BJ (cell line): ENCODE measurements around the gene NOL3. TPM values are rescaled to one million over a fixed set of nuclear protein-coding genes. Genes with fewer than 3 reads are reported as not detected.

ENCODE experiments used
- CTCF ChIA-PET: fragments of 350-600 bp; formaldehyde crosslinking; extraction: SDS; loops from one replicate; lab custom pipeline; 2021; ENCODE audit warnings: antibody characterized with exemption, inconsistent platforms; lab: Yijun Ruan, JAX
- POLR2A ChIA-PET: fragments of 300-600 bp; sonication (Branson Sonifier 250); formaldehyde crosslinking; extraction: SDS; loops from one replicate; lab custom pipeline; 2021; ENCODE audit warnings: antibody characterized with exemption; lab: Charles Lee
- DNase-seq: peaks from one replicate; pipeline ENCODE4 v3.0.0-alpha.2; 2011; ENCODE audit warnings: low read depth
- H3K27me3 ChIP-seq: 2 replicates; pipeline ENCODE4 v1.6.0; 2011; ENCODE audit warnings: low read length; ENCODE audit not compliant: control insufficient read depth, insufficient read depth
- H3K36me3 ChIP-seq: 2 replicates; pipeline ENCODE4 v1.5.1; 2011; ENCODE audit warnings: low read length; ENCODE audit not compliant: control insufficient read depth, insufficient read depth
- H3K4me3 ChIP-seq: 2 replicates; pipeline ENCODE4 v1.5.1; 2011; ENCODE audit warnings: low read depth, mild to moderate bottlenecking, control low read depth, low read length
- polyA plus RNA-seq: library from polyadenylated mRNA; depleted of rRNA; stranded (reverse); fragments of >200 nt; gene quantifications from 2 replicates; pipeline ENCODE4 v1.2.3, GENCODE V29; 2011
- TF ChIP-seq, protein P1 (sequence below): IDR thresholded peaks from 2 replicates; pipeline ENCODE4 v1.5.1; 2011; ENCODE audit warnings: low read depth, mild to moderate bottlenecking, control low read depth, inconsistent platforms, low read length, moderate library complexity; ENCODE audit not compliant: insufficient read depth

Gene NOL3
- polyA plus RNA-seq, 1 experiment: 14.7 TPM

DNA sequence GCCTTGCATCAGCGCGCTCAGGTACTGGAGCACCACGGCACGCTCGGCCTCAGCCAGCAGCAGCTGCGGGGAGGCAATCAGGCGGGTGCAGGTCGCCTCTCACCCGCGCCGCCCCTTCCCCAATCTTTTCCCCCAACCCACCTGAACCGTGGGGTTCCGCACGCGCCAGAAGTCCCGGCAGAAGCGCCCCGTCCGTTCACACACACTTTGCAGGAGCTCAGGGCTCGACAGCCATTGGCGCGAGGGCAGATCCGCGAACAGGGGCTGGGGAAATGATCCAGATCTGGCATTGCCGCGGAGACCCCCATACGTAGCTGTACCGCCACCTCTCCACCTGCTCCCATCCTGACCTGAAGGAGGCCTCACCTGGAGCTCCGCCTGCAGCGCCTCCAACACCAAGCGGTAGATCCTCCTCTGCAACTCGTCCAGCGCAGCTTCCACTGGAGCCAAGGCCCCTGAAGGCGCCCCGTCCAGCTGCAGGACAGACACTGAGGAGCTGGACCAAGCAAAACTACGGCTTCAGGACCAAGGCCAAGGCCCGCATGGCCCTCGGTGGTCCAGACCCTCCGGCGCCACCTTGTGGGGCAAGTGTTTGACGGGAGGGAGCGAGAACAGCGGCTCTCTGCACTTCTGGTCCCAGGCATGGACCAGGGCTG, 14.8 kb downstream of the NOL3 start:
- ChIA-PET CTCF (interaction anchor here (0.7 to 3.1 kb wide), 35 partner anchors 10 to 305 kb away, joined by 3 to 26 read pairs (median 4); partner anchors contain the start of genes B3GNT9, CES3, CES4A and NOL3), POLR2A (no interaction called here)
- H3K36me3 ChIP-seq: no peaks in the 10 kb centered on the region
- no peaks in the 10 kb centered on the region for H3K27me3 ChIP-seq
- TF ChIP-seq, protein P1, sequence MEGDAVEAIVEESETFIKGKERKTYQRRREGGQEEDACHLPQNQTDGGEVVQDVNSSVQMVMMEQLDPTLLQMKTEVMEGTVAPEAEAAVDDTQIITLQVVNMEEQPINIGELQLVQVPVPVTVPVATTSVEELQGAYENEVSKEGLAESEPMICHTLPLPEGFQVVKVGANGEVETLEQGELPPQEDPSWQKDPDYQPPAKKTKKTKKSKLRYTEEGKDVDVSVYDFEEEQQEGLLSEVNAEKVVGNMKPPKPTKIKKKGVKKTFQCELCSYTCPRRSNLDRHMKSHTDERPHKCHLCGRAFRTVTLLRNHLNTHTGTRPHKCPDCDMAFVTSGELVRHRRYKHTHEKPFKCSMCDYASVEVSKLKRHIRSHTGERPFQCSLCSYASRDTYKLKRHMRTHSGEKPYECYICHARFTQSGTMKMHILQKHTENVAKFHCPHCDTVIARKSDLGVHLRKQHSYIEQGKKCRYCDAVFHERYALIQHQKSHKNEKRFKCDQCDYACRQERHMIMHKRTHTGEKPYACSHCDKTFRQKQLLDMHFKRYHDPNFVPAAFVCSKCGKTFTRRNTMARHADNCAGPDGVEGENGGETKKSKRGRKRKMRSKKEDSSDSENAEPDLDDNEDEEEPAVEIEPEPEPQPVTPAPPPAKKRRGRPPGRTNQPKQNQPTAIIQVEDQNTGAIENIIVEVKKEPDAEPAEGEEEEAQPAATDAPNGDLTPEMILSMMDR: peak; percentile 93
- no peak for DNase-seq
- H3K4me3 ChIP-seq: no peak overlapping the region

DNA sequence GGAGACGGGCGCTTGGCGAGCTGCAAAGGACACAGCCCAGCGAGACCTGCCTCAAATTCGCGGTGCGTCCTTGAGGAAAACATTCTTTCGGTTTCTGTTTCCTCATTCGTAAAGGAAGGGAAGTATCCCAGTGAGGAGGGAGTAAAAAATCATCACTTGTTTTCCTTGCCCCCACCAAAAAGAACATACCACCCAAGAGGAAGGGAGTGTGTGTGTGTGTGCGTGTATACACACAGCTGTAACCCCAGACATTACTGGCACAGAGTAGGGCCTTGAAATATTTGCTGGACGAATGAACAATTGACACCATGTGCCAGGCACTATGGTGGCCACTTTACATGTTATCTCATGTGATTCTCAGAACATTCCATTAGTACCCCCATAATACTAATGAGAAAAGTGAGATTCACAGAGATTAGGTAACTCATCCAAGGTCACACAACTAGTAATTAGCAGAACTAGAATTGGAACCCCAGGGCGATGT, 15.4 kb downstream of the NOL3 start:
- TF ChIP-seq, protein P1: no peak
- no peak for DNase-seq
- H3K4me3 ChIP-seq: no peak overlapping the region
- no peaks in the 10 kb centered on the region for H3K36me3 ChIP-seq
- ChIA-PET CTCF (interaction anchor here (0.8 to 3.1 kb wide), 34 partner anchors 9 to 304 kb away, joined by 3 to 26 read pairs (median 4); partner anchors contain the start of genes B3GNT9, CES3, CES4A and NOL3), POLR2A (no interaction called here)
- no peaks in the 10 kb centered on the region for H3K27me3 ChIP-seq

DNA sequence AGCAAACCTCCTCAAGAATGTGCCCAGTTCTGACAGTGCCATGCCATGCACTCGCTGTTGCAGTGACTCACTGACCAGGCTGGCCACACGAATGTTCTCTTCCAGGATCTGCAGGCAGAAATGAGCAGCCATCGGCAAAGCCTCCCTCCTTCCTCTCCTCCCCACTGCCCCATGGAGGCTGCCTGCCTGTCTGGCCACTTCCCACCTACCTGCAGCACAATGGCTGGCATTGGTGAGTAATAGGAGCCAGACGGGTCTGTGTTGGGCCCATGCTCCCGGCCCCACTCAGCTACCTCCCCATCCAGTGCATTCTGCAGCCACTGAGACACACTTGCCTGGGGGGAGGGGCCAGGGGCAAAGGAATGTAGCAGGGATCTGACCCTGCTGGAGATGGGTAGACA, 16.2 kb downstream of the NOL3 start:
- POLR2A ChIA-PET: no interaction called here
- H3K27me3 ChIP-seq: no peaks in the 10 kb centered on the region
- DNase-seq: no peak

DNA sequence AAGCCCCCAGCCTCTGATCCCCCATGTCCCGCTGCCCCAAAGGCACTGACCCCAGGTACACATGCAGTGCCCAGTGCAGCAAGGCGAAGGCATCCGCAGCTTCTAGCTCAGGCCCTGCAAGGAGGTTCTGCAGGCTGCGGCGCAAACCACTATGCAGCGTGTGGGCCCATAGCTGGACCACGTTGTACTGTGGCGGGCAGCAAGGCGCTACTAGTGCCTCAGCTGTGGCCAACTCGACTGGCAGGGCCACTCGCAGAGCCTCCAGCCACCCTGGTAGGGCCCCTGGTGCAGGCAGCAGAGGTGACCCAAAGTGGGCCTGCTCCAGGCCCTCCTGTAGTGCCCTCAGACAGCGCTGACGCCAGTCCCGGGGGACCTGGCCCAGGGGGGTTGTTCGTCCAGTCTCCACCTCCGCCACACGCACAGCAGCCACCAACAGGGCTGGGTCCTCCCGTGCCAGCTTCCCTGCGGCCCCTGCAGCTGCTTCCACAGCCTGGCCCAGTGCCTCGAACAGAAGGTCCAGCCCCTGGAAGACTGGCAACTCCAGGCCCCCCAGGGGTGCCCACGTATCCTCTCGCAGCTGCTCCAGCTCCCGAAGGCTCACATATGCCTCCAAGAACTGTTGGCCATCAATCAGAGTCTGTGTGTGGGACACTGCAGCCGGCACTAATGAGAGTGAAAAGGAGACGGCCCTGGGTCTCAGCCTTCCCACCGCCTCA, 17.0 kb downstream of the NOL3 start:
- Histone ChIP-seq H3K4me3 (no peak overlapping the region), H3K36me3 (no peaks in the 10 kb centered on the region), H3K27me3 (no peaks in the 10 kb centered on the region)
- no peak for DNase-seq
- TF ChIP-seq, protein P1: no peak
- ChIA-PET CTCF (interaction anchor here (1.1 to 2.6 kb wide), 7 partner anchors 10 to 292 kb away, joined by 3 to 17 read pairs (median 6); partner anchors contain the start of gene ELMO3), POLR2A (no interaction called here)

More for the DNA sequence above, 16.2 kb downstream of the NOL3 start:
- TF ChIP-seq, protein P1: no peak
- CTCF ChIA-PET: interaction anchor here (1.1 to 3.1 kb wide), 10 partner anchors 11 to 291 kb away, joined by 3 to 17 read pairs (median 6); partner anchors contain the start of genes CES4A and ELMO3
- H3K4me3 ChIP-seq: no peak overlapping the region
- H3K36me3 ChIP-seq: no peaks in the 10 kb centered on the region

DNA sequence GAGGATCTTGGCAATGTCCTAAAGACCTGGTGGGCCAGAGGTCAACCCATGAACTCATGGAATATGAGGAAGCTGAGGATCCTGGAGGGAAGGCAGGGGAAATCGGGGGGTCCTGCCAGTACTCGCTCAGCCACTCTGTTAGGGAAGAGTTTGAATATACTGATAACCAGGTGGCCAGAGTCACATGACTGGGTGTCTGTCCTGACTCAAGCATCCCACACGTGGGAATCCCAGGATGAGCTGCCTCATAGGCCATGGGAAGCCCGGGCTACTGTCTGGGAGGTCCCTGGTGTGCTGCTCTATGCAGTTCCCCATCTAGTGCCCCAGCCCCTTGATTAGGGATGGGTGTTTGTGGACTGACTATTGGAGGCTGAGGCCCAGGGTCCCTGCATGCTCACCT, 18.0 kb downstream of the NOL3 start:
- H3K36me3 ChIP-seq: no peaks in the 10 kb centered on the region
- no peaks in the 10 kb centered on the region for H3K27me3 ChIP-seq
- ChIA-PET POLR2A (no interaction called here), CTCF (interaction anchor here (1.7 to 2.6 kb wide), 3 partner anchors 9 to 33 kb away, joined by 6 to 9 read pairs (median 7); partner anchors contain the start of gene ELMO3)
- TF ChIP-seq, protein P1: no peak
- no peak overlapping the region for H3K4me3 ChIP-seq
- no peak for DNase-seq
